HT1080 (cell line): ENCODE data around the gene TRIM44. TPM values are rescaled to one million over a fixed set of nuclear protein-coding genes. Genes with fewer than 3 reads are reported as not detected.

Experiments
- DNase-seq: peaks from one replicate; pipeline ENCODE4 v3.0.0-alpha.2; 2015; ENCODE audit warnings: low read depth
- total RNA-seq: library from RNA; depleted of rRNA; stranded (reverse); fragments of >200 nt; shearing (Covaris generic); gene quantifications from 2 replicates; pipeline ENCODE4 v1.2.3, GENCODE V29; 2014

TRIM44 gene
- total RNA-seq, 1 experiment from 2014 or later, result 47.0 TPM

- no peak for DNase-seq
Observed at GRCh38 chr11:35671396-35672127, 9.0 kb downstream of the TRIM44 start.

GRCh38 chr11:35672608-35673007 is 10.0 kb downstream of the TRIM44 start:
- DNase-seq, result no peak

- no peak for DNase-seq
Observed at GRCh38 chr11:35675901-35676610, 13.5 kb downstream of the TRIM44 start.

DNA sequence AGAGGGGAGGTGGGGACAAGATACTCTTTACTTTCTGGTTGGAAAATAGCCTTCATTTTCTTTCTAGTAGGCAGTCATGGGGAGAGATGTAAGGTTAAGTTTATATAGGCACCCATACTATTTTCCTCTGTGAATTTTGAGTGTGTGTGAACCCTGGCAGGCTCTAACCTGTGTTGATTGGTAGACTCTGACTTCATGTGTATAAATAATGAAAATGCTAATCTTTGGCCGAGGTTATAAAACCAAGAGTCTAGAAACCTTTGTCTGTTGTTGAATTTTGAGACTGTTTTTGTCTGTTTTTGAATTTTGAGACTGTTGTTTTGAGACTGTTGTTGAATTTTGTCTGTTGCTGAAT is 14.0 kb downstream of the TRIM44 start:
- no peak for DNase-seq

DNA sequence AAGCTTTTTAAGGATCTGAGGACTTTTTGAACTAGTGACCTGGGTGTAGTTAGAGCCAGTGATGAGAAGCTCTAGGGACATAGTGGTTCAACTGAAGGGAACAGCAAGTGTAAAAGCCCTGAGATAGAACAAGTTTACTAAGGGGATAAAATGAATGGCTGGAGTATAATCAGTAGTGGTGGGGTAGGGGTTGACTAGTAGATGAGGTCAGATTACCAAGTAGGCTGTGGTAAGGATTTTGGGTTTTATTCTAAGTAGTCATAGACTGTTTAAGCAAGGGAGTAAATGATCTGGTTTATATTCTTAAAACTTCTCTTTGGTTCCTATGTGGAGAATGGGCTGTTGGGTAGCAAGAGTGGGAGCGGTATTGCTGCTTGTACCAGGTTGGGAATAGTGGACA is 15.3 kb downstream of the TRIM44 start:
- DNase-seq, result no peak

DNA sequence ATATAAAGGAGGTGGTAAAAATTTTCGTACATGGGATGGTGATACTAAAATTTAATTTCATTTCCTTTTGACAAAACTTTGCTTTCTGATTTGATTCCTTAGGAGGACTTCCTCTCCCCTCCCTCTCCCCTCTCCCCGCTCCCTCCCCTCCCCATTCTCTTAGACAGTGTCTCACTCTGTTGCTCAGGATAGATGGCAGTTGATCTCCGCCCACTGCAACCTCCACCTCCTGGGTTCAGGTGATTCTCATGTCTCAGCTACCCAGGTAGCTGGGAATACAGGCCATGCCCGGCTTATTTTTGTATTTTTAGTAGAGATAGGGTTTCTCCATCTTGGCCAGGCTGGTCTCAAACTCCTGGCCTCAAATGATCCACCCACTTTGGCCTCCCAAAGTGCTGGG is 15.9 kb downstream of the TRIM44 start:
- DNase-seq, result no peak

DNA sequence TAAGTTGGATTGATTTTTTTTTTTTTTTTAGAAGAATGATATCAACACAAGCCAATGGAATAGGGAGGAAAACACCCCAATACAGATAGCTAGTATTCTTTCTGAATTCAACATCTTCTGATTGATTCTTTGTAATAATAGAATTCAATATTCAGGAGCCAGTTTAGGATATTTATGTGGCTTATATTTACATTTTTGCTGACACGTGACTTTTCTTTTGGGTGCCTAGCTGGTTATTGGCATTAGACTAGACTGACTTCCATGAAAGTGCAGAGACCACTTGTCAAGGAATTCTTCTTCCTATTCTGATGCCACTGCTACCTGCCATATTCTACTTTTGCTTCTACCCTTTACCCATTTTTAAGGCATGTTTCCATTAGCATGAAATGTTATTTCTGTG is 16.4 kb downstream of the TRIM44 start:
- no peak for DNase-seq

GRCh38 chr11:35680506-35680905 is 17.9 kb downstream of the TRIM44 start:
- no peak for DNase-seq

DNA sequence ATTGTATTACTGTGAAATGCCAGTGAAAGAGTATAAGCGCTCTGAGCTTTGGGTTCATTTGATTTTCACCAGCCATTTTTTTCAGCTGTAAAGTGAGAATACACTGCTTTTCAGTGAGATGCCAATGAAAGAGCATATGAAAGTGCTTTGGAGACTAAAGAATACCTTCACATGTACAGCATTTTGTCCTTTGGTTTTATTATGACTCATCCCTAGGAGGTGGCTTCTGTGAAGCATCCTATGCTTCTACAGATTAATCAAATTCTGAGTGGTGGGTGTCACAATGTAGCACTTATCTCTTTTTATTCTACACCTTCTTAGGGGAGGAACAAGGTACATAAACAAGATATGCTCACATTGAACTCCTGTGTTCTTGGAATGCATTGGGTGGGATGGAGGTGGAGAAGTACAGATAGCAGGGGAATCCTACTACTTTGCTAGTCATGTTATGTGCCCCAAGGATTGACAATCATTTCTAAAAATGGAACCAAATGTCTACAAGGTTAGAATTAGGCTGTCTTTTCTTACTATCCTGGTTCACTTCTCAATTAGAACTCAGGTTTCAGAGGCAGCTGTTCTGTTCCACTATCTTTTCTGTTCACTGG is 18.7 kb downstream of the TRIM44 start:
- DNase-seq, result no peak

DNA sequence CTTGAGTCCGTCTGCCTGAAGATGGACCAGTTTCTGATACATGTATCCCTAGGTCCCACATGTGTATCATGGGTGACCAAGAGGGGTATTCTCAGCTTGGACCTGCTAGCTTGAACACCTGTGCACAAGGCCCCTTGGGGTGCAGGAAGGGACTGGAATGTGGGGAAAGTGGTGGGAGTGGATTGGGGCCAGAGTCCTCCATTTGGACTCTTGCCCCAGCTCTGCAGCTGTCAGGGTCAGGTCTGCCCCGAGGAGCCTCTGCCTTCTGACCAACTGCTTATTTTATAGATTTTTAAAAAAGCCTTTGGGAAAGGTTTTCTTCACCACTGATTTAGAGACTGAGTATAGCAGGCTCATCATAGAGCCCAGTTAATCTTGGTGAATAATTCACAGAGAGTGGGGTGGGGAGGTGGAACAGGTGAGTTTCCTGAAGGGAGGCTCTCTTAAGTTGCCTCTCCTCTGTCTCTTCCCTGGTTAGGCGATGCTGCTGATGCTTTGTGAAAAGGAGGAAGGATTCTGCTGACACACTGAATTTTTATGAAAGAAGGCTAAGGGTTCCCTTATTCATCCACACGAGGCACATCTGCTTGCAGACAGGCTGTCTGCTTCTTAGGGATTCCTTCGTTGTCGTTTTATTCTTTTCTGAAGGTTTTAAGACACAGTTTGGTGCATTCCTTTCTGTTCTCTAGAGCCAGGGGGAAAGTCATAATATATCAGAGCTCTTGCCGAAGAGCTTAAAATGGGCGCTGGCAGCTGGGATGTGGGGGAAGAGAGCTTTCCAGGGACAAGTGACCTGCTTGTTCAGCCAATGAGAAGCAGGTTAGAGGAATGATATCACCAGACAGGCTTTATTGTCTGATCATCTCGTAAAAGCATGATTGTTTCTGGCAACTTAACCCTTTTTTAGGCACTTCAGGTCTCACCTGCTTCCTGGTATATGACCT is 19.9 kb downstream of the TRIM44 start:
- no peak for DNase-seq

- DNase-seq, result no peak
Observed at GRCh38 chr11:35683728-35684339, 21.3 kb downstream of the TRIM44 start.

GRCh38 chr11:35688023-35688422 is 25.4 kb downstream of the TRIM44 start:
- DNase-seq, result peak; percentile 79

DNA sequence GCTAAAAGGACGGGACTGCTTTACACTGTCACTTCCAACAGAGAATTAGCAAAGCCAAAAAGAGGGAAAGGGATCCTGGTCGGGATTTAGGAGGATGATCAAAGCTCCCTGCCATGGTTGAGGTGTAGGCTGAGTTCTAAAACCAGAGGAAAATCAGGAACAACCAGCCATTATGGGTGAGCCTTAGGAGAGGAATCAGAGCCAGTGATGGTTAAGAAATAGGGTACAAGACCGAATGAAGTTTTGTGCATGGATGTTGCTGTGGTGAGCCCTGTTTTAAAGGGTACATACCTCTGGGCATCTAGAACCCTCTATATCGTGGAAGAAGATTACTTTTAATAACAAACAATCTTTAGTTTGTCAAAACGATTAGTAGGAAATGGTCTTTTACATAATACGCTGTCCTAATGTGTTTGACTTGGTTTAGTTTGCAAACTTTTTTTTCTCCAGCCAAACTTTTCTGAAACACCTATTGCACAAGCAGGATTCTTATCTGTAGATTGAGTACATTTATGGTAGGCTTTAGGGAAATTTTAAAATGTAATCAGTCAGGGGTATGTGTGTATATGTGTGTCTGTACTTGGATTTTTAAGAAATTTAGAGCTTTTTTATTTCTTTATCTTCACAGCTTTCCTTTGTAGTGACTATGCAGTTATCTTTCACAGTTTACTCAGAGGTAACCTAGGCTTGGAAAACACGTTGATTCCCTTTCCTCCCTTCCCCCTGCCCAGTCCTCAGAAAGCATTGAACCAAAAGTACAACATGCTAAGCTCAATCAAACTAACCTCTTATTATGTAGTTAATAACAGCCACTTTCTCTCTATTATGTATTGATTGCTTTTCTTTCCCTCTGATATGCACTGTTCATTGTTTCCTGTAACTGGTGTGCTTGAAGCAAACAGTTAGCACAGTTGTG is 26.8 kb downstream of the TRIM44 start:
- no peak for DNase-seq

GRCh38 chr11:35702126-35702525 is 39.6 kb downstream of the TRIM44 start:
- DNase-seq, result no peak

DNA sequence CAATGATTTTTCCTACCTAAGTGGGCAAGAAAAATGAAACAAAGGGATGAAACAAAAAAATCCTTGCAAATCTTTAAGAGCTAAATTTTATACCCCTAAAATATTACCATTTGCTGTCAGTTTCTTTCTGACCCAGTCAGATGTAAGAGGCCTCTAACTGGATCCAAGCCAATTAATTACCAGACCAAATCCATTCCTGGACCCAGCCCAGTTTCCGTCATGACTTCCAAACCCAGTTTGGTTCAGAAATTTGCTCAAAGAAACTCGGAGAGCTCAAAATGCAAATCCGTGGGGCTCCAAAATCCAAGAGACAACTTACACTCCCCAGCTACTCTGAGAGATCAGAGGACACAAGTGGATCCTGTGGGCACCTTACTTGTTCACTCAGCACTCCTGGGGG is 46.8 kb downstream of the TRIM44 start:
- no peak for DNase-seq

GRCh38 chr11:35711173-35711910 is 48.8 kb downstream of the TRIM44 start:
- no peak for DNase-seq

GRCh38 chr11:35711924-35712323 is 49.3 kb downstream of the TRIM44 start:
- DNase-seq, result no peak

- no peak for DNase-seq
Observed at GRCh38 chr11:35712533-35712932, 50.0 kb downstream of the TRIM44 start.

- peak; percentile 44 for DNase-seq
Observed at GRCh38 chr11:35714882-35715627, 52.5 kb downstream of the TRIM44 start.
